Measurements from ENCODE around the gene RPS6KA4.

Gene RPS6KA4

GRCh38 chr11:64419818-64420485 is 61.0 kb downstream of the RPS6KA4 start:
- DNase-seq (ENCODE audit: low read depth) = peak; percentile 44

Measured in GM04503 (cell line).